GM23338 (cell line): ENCODE measurements around the gene CCL27. TPM values are rescaled to one million over a fixed set of nuclear protein-coding genes. Genes with fewer than 3 reads are reported as not detected.
"Not testable (repeated sequence)": the region's sequence is repeated elsewhere in the genome, so short reads cannot be mapped to it uniquely, and the experiment has no call there.

Source experiments
- ATAC-seq: fragments of 200-7000 bp; cut with Tn5 transposase; 3 replicates; pipeline ENCODE4 v1.9.1; 2020
- DNase-seq: peaks from one replicate; pipeline ENCODE4 v3.0.0-alpha.2; 2015; ENCODE audit warnings: low spot score
- H2AFZ ChIP-seq: fragments of 200-600 bp; sonication (generic); 2 replicates; pipeline ENCODE4 v1.8.0; 2016; ENCODE audit warnings: antibody characterized with exemption, mild to moderate bottlenecking, moderate library complexity
- H3F3A ChIP-seq: fragments of 200-600 bp; sonication (generic); replicated peaks from 2 replicates; pipeline ENCODE4 v1.8.0; 2017; ENCODE audit warnings: antibody characterized with exemption, mixed run types, low read depth
- H3K27ac ChIP-seq: fragments of 200-600 bp; sonication (generic); 2 replicates; pipeline ENCODE4 v1.6.1; 2016; ENCODE audit warnings: low read depth
- H3K27me3 ChIP-seq: fragments of 200-600 bp; sonication (generic); 2 replicates; pipeline ENCODE4 v1.8.0; 2016; ENCODE audit warnings: mild to moderate bottlenecking, mixed run types, moderate library complexity; ENCODE audit not compliant: insufficient read depth
- H3K36me3 ChIP-seq: fragments of 200-600 bp; sonication (generic); 2 replicates; pipeline ENCODE4 v1.8.0; 2016; ENCODE audit warnings: mild to moderate bottlenecking; ENCODE audit not compliant: insufficient read depth
- H3K4me1 ChIP-seq: fragments of 200-600 bp; sonication (generic); 2 replicates; pipeline ENCODE4 v1.8.0; 2016; ENCODE audit warnings: mild to moderate bottlenecking, moderate library complexity; ENCODE audit not compliant: insufficient read depth
- H3K4me2 ChIP-seq: fragments of 200-600 bp; sonication (generic); 2 replicates; pipeline ENCODE4 v1.7.1; 2017; ENCODE audit warnings: mixed run types
- H3K4me3 ChIP-seq: fragments of 200-600 bp; sonication (generic); 2 replicates; pipeline ENCODE4 v1.6.1; 2016; ENCODE audit warnings: mixed run types
- H3K79me2 ChIP-seq: fragments of 200-600 bp; sonication (generic); replicated peaks from 2 replicates; pipeline ENCODE4 v1.8.0; 2017; ENCODE audit warnings: mild to moderate bottlenecking; ENCODE audit not compliant: insufficient read depth
- H3K9me2 ChIP-seq: fragments of 200-600 bp; sonication (generic); 2 replicates; pipeline ENCODE4 v1.8.0; 2017; ENCODE audit not compliant: insufficient read depth
- H4K20me1 ChIP-seq: fragments of 200-600 bp; sonication (generic); replicated peaks from 2 replicates; pipeline ENCODE4 v1.8.0; 2017; ENCODE audit warnings: mild to moderate bottlenecking; ENCODE audit not compliant: insufficient read depth
- H3K27ac Mint-ChIP-seq: 2 replicates; pipeline ENCODE4 v1.8.0; 2020; ENCODE audit warnings: inconsistent platforms, mild to moderate bottlenecking, moderate library complexity, mixed read lengths
- H3K27me3 Mint-ChIP-seq: 3 replicates; pipeline ENCODE4 v1.8.0; 2022; ENCODE audit warnings: low read depth, mild to moderate bottlenecking, moderate library complexity, mixed read lengths, inconsistent platforms; ENCODE audit not compliant: insufficient read depth, poor library complexity
- H3K36me3 Mint-ChIP-seq: 3 replicates; pipeline ENCODE4 v1.8.0; 2021; ENCODE audit warnings: low read depth, mild to moderate bottlenecking, inconsistent platforms, moderate library complexity, mixed read lengths
- H3K4me1 Mint-ChIP-seq: 3 replicates; pipeline ENCODE4 v1.8.0; 2020; ENCODE audit warnings: mild to moderate bottlenecking, inconsistent platforms, mixed read lengths
- H3K4me3 Mint-ChIP-seq: 3 replicates; pipeline ENCODE4 v1.8.0; 2021; ENCODE audit warnings: moderate library complexity, mild to moderate bottlenecking, inconsistent platforms, mixed read lengths
- H3K9me3 Mint-ChIP-seq: 3 replicates; pipeline ENCODE4 v1.8.0; 2020; ENCODE audit warnings: moderate library complexity, mild to moderate bottlenecking, inconsistent platforms, mixed read lengths
- POLR2AphosphoS5 ChIP-seq: IDR thresholded peaks from 2 replicates; pipeline ENCODE4 v1.6.1; 2016; ENCODE audit warnings: antibody characterized with exemption, low read depth
- polyA plus RNA-seq: library from polyadenylated mRNA; unstranded; fragments of >200 nt; fragmentation: Nextera tagmentation; extraction: Ambion mirVana; gene quantifications from 2 replicates; pipeline ENCODE4 v1.2.1, GENCODE V29; 2016
- total RNA-seq: library from RNA; depleted of rRNA; stranded (reverse); fragments of >200 nt; shearing (Covaris generic); gene quantifications from 2 replicates; pipeline ENCODE4 v1.2.3, GENCODE V29; 2014
- TF ChIP-seq, protein P1 (sequence below): fragments of 250-450 bp; sonication (Bioruptor Pico); IDR thresholded peaks from 2 replicates; pipeline ENCODE4 v1.5.0; 2020; ENCODE audit warnings: mild to moderate bottlenecking, moderate library complexity
- TF ChIP-seq, protein P2 (sequence below): IDR thresholded peaks from one replicate; pipeline ENCODE4 v1.6.1; 2018; ENCODE audit warnings: antibody characterized with exemption; ENCODE audit not compliant: unreplicated experiment
- TF ChIP-seq, protein P3 (sequence below), 2 experiments: fragments of 200-600 bp in 1 of 2; sonication (generic) in 1 of 2; conservative IDR thresholded peaks; 2 replicates each; pipeline versions ENCODE4 v1.5.1 to v1.6.1; 2016 to 2017; ENCODE audit warnings: antibody characterized with exemption in 2 of 2, low read depth in 2 of 2, mild to moderate bottlenecking in 2 of 2, moderate library complexity in 1 of 2

CCL27 gene
- total and polyA plus RNA-seq, 2 experiments from 2014 or later: not detected

DNA sequence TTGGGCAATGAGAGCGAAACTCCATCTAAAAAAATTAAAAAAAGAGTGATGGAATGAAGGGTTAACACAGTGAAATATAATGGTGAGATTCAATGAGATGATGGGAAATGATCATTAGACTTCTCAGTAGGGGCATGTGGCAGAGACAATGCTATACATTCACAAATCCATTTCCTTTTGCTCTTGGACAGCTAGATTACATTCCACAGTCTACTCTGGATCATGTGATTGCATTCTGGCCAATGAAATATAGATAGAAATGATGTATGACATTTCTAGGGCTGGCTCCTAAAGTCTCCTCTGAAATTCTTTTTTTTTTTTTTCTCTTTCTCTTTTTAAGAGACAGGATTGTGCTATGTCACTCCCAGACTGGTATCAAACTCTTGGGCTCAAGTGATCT is 19.8 kb downstream of the CCL27 start (continued):
- TF ChIP-seq, protein P1, sequence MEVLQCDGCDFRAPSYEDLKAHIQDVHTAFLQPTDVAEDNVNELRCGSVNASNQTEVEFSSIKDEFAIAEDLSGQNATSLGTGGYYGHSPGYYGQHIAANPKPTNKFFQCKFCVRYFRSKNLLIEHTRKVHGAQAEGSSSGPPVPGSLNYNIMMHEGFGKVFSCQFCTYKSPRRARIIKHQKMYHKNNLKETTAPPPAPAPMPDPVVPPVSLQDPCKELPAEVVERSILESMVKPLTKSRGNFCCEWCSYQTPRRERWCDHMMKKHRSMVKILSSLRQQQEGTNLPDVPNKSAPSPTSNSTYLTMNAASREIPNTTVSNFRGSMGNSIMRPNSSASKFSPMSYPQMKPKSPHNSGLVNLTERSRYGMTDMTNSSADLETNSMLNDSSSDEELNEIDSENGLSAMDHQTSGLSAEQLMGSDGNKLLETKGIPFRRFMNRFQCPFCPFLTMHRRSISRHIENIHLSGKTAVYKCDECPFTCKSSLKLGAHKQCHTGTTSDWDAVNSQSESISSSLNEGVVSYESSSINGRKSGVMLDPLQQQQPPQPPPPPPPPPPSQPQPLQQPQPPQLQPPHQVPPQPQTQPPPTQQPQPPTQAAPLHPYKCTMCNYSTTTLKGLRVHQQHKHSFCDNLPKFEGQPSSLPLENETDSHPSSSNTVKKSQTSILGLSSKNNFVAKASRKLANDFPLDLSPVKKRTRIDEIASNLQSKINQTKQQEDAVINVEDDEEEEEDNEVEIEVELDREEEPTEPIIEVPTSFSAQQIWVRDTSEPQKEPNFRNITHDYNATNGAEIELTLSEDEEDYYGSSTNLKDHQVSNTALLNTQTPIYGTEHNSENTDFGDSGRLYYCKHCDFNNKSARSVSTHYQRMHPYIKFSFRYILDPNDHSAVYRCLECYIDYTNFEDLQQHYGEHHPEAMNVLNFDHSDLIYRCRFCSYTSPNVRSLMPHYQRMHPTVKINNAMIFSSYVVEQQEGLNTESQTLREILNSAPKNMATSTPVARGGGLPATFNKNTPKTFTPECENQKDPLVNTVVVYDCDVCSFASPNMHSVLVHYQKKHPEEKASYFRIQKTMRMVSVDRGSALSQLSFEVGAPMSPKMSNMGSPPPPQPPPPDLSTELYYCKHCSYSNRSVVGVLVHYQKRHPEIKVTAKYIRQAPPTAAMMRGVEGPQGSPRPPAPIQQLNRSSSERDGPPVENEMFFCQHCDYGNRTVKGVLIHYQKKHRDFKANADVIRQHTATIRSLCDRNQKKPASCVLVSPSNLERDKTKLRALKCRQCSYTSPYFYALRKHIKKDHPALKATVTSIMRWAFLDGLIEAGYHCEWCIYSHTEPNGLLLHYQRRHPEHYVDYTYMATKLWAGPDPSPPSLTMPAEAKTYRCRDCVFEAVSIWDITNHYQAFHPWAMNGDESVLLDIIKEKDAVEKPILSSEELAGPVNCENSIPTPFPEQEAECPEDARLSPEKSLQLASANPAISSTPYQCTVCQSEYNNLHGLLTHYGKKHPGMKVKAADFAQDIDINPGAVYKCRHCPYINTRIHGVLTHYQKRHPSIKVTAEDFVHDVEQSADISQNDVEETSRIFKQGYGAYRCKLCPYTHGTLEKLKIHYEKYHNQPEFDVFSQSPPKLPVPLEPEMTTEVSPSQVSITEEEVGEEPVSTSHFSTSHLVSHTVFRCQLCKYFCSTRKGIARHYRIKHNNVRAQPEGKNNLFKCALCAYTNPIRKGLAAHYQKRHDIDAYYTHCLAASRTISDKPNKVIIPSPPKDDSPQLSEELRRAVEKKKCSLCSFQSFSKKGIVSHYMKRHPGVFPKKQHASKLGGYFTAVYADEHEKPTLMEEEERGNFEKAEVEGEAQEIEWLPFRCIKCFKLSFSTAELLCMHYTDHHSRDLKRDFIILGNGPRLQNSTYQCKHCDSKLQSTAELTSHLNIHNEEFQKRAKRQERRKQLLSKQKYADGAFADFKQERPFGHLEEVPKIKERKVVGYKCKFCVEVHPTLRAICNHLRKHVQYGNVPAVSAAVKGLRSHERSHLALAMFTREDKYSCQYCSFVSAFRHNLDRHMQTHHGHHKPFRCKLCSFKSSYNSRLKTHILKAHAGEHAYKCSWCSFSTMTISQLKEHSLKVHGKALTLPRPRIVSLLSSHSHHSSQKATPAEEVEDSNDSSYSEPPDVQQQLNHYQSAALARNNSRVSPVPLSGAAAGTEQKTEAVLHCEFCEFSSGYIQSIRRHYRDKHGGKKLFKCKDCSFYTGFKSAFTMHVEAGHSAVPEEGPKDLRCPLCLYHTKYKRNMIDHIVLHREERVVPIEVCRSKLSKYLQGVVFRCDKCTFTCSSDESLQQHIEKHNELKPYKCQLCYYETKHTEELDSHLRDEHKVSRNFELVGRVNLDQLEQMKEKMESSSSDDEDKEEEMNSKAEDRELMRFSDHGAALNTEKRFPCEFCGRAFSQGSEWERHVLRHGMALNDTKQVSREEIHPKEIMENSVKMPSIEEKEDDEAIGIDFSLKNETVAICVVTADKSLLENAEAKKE (CRISPR knock-in tag): no peak
- TF ChIP-seq, protein P2, sequence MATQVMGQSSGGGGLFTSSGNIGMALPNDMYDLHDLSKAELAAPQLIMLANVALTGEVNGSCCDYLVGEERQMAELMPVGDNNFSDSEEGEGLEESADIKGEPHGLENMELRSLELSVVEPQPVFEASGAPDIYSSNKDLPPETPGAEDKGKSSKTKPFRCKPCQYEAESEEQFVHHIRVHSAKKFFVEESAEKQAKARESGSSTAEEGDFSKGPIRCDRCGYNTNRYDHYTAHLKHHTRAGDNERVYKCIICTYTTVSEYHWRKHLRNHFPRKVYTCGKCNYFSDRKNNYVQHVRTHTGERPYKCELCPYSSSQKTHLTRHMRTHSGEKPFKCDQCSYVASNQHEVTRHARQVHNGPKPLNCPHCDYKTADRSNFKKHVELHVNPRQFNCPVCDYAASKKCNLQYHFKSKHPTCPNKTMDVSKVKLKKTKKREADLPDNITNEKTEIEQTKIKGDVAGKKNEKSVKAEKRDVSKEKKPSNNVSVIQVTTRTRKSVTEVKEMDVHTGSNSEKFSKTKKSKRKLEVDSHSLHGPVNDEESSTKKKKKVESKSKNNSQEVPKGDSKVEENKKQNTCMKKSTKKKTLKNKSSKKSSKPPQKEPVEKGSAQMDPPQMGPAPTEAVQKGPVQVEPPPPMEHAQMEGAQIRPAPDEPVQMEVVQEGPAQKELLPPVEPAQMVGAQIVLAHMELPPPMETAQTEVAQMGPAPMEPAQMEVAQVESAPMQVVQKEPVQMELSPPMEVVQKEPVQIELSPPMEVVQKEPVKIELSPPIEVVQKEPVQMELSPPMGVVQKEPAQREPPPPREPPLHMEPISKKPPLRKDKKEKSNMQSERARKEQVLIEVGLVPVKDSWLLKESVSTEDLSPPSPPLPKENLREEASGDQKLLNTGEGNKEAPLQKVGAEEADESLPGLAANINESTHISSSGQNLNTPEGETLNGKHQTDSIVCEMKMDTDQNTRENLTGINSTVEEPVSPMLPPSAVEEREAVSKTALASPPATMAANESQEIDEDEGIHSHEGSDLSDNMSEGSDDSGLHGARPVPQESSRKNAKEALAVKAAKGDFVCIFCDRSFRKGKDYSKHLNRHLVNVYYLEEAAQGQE: no peak
- TF ChIP-seq, protein P3, sequence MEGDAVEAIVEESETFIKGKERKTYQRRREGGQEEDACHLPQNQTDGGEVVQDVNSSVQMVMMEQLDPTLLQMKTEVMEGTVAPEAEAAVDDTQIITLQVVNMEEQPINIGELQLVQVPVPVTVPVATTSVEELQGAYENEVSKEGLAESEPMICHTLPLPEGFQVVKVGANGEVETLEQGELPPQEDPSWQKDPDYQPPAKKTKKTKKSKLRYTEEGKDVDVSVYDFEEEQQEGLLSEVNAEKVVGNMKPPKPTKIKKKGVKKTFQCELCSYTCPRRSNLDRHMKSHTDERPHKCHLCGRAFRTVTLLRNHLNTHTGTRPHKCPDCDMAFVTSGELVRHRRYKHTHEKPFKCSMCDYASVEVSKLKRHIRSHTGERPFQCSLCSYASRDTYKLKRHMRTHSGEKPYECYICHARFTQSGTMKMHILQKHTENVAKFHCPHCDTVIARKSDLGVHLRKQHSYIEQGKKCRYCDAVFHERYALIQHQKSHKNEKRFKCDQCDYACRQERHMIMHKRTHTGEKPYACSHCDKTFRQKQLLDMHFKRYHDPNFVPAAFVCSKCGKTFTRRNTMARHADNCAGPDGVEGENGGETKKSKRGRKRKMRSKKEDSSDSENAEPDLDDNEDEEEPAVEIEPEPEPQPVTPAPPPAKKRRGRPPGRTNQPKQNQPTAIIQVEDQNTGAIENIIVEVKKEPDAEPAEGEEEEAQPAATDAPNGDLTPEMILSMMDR (conservative IDR thresholded peaks at IDR 0.05; ENCODE audit: low read depth in 2 of 2): no peak
- TF ChIP-seq POLR2AphosphoS5: no peak

DNA sequence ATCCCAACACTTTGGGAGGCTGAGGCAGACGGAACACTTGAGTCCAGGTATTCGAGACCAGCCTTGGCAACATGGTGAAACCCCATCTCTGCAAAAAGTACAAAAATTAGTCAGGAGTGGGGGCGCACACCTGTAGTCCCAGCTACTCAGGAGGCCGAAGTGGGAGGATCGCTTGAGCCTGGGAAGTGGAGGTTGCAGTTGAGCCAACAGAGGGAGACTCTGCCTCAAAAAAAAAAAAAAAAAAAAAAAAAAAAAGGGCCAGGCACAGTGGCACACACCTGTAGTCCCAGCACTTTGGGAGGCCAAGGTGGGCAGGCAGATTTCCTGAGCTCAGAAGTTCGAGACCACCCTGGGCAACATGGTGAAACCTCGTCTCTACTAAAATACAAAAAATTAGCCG is 23.1 kb downstream of the CCL27 start:
- H3K36me3 ChIP-seq, DNase-seq, H4K20me1 ChIP-seq: not testable (repeated sequence)

More for the DNA sequence above, 23.1 kb downstream of the CCL27 start:
- H3K4me3 ChIP-seq, H3K27ac Mint-ChIP-seq, H3K4me1 ChIP-seq, H3K4me2 ChIP-seq, H3K9me2 ChIP-seq, H3K4me3 Mint-ChIP-seq, H2AFZ ChIP-seq, H3K27ac ChIP-seq, ATAC-seq, H3F3A ChIP-seq, H3K9me3 Mint-ChIP-seq: not testable (repeated sequence)
- H3K79me2 ChIP-seq: peaks cover 12% of the 10 kb centered on the region; the same call in 1 of the 2 replicates
- Mint-ChIP-seq H3K4me1 (peaks cover 26% of the 10 kb centered on the region), H3K27me3 (peaks cover 19% of the 10 kb centered on the region), H3K36me3 (peaks cover 22% of the 10 kb centered on the region)
- peaks cover 13% of the 10 kb centered on the region for H3K27me3 ChIP-seq
